NOMO-1 treated with DMSO at 0.1 percent for 48 hours (cell line): ENCODE results near the gene CAVIN4.

ENCODE experiments used
- DNase-seq: peaks from one replicate; lab custom pipeline; 2025; ENCODE audit not compliant: unreplicated experiment; lab: John Stamatoyannopoulos, UW

CAVIN4 gene

GRCh38 chr9:100577776-100578448 lies at the start of gene CAVIN4:
Gene CAVIN4 (plus strand): TSS chr9:100578079. CDS start chr9:100578144, 65 bp downstream.
- DNase-seq: no peak

- DNase-seq: no peak
These were observed 43.5 kb upstream of the CAVIN4 start for GRCh38 chr9:100534401-100534800.

GRCh38 chr9:100540327-100540726 lies 37.6 kb upstream of the CAVIN4 start:
- no peak for DNase-seq

GRCh38 chr9:100549048-100549447 lies 28.8 kb upstream of the CAVIN4 start:
- no peak for DNase-seq

GRCh38 chr9:100554935-100555401 lies 22.9 kb upstream of the CAVIN4 start:
- no peak for DNase-seq

GRCh38 chr9:100555471-100555870 lies 22.4 kb upstream of the CAVIN4 start:
- DNase-seq: no peak

GRCh38 chr9:100557053-100557452 lies 20.8 kb upstream of the CAVIN4 start:
- no peak for DNase-seq

- no peak for DNase-seq
These were observed 16.6 kb upstream of the CAVIN4 start for GRCh38 chr9:100561256-100561655.

- DNase-seq: no peak
These were observed 10.0 kb upstream of the CAVIN4 start for GRCh38 chr9:100567856-100568255.

GRCh38 chr9:100573655-100574260 lies 4.1 kb upstream of the CAVIN4 start:
- no peak for DNase-seq

GRCh38 chr9:100575006-100575405 lies 2.9 kb upstream of the CAVIN4 start:
- no peak for DNase-seq

- DNase-seq: no peak
These were observed 2.0 kb upstream of the CAVIN4 start for GRCh38 chr9:100575765-100576386.

GRCh38 chr9:100578610-100579009 lies 731 bp downstream of the CAVIN4 start:
- no peak for DNase-seq

GRCh38 chr9:100579665-100580064 lies 1.8 kb downstream of the CAVIN4 start:
- DNase-seq: no peak

GRCh38 chr9:100580257-100580656 lies 2.4 kb downstream of the CAVIN4 start:
- no peak for DNase-seq

- DNase-seq: no peak
These were observed 3.2 kb downstream of the CAVIN4 start for GRCh38 chr9:100581081-100581480.

GRCh38 chr9:100581661-100582060 lies 3.8 kb downstream of the CAVIN4 start:
- DNase-seq: no peak

- DNase-seq: no peak
These were observed 5.3 kb downstream of the CAVIN4 start for GRCh38 chr9:100583014-100583802.

- no peak for DNase-seq
These were observed 7.1 kb downstream of the CAVIN4 start for GRCh38 chr9:100584951-100585350.

- no peak for DNase-seq
These were observed 8.2 kb downstream of the CAVIN4 start for GRCh38 chr9:100586093-100586492.

GRCh38 chr9:100587375-100587774 lies 9.5 kb downstream of the CAVIN4 start:
- DNase-seq: no peak
